ENCODE measurements around the gene OXLD1. TPM values are rescaled to one million over a fixed set of nuclear protein-coding genes. Genes with fewer than 3 reads are reported as not detected.
A peak's percentile ranks its signal among the peaks of the same experiment; 100 is the strongest.

The OXLD1 gene
- total and polyA plus RNA-seq, 10 of the 15 experiments (the other 5 are each of a cell fraction or from before 2014, with no cell fraction given), result 4.6 to 89.5 (median 39.8) TPM

GRCh38 chr17:81636505-81637288 is 29.7 kb downstream of the OXLD1 start, which contains the start of the genes NPLOC4 and TSPAN10 (continued):
- TF ChIP-seq LARP7 (IDR thresholded peaks at IDR 0.05) (peak; percentile 100), MYC (IDR thresholded peaks at IDR 0.05; ENCODE audit: insufficient read depth, insufficient read length, insufficient replicate concordance, low read length, severe bottlenecking) (no peak), RFX5 (IDR thresholded peaks at IDR 0.05; ENCODE audit: low read depth, low read length) (no peak; the same call in 1 of the 2 replicates), KAT2A (conservative IDR thresholded peaks at IDR 0.05; ENCODE audit: control insufficient read depth, low read depth, low read length) (no peak), RAD21 (IDR thresholded peaks at IDR 0.05; ENCODE audit: insufficient read depth, low read depth, low read length) (0 out of 2 replicates have a peak, but pooled peaks have one; percentile 10), BCL11A (IDR thresholded peaks at IDR 0.05; ENCODE audit: low read depth, low read length) (no peak), GABPA (IDR thresholded peaks at IDR 0.05; ENCODE audit: low read depth) (peak; percentile 82), HCFC1 (IDR thresholded peaks at IDR 0.05; ENCODE audit: low read length) (peak; percentile 81)

- in situ Hi-C loops (cut with MboI) (no loop called here), intact Hi-C loops (cut with micrococcal nuclease; ENCODE audit: unreplicated experiment) (loop anchor here (2.0 kb wide), 1 partner anchor 31 kb away; the partner anchor contains the start of genes CCDC137 and OXLD1)
- ChIA-PET RAD21 (ENCODE audit: unreplicated experiment) (no interaction called here), CTCF (no interaction called here), SMC1A (ENCODE audit: uncharacterized antibody, unreplicated experiment) (no interaction called here), POLR2A (interaction anchor here (0.6 to 0.7 kb wide), 2 partner anchors 178 to 295 kb away, joined by 3 to 4 read pairs; no protein-coding TSS in a partner anchor)
- TF ChIP-seq RFX5 (IDR thresholded peaks at IDR 0.05; ENCODE audit: low read depth, low read length) (peak; percentile 78), CREB1 (IDR thresholded peaks at IDR 0.05; ENCODE audit: low read depth) (0 out of 2 replicates have a peak, but pooled peaks have one; percentile 36), TAF1 (IDR thresholded peaks at IDR 0.05; ENCODE audit: borderline replicate concordance, low read depth, low read length) (no peak)
- H3K27ac ChIP-seq (ENCODE audit: control insufficient read depth, insufficient read depth), result peak overlapping the region; percentile 80
- peak overlapping the region; percentile 90 for H3K9ac ChIP-seq (ENCODE audit: control insufficient read depth, insufficient read depth, low read length)
- peaks cover 4% of the 10 kb centered on the region for H3K4me1 ChIP-seq (ENCODE audit: control insufficient read depth, insufficient read depth, low read length)
- no peaks in the 10 kb centered on the region for H3K9me3 ChIP-seq (replicated peaks; ENCODE audit: control insufficient read depth, insufficient read depth, low read length)
- H3K79me2 ChIP-seq (ENCODE audit: control insufficient read depth, insufficient read depth, low read length), result peaks cover 36% of the 10 kb centered on the region
- 44% methylated on average over 18 of the region's 18 CpGs for WGBS (ENCODE audit: insufficient coverage, insufficient replicate concordance, low lambda C conversion rate, missing lambda C conversion rate)
- no TSS peak for BruUV-seq (replicated peaks)
- ATAC-seq (peak; percentile 52), DNase-seq (ENCODE audit: low read depth, low spot score) (no peak), FAIRE-seq (no peak)
- no peaks in the 10 kb centered on the region for H3K27me3 ChIP-seq (replicated peaks in 1 of 2; ENCODE audit: control insufficient read depth in 2 of 2, insufficient read depth in 2 of 2, low read length in 1 of 2)
- H2AFZ ChIP-seq (ENCODE audit: control insufficient read depth, low read depth, low read length), result no peak overlapping the region
- no peaks in the 10 kb centered on the region for H4K20me1 ChIP-seq (ENCODE audit: control insufficient read depth, insufficient read depth)
- H3K36me3 ChIP-seq (ENCODE audit: control insufficient read depth in 2 of 2, insufficient read depth in 2 of 2, low read length in 1 of 2), result no peaks in the 10 kb centered on the region
- peak overlapping the region; percentile 61 for H3K4me2 ChIP-seq (ENCODE audit: control insufficient read depth, insufficient read depth)
- H3K4me3 ChIP-seq, result peak overlapping the region; percentile 90
Measured at GRCh38 chr17:81635973-81636504, 30.4 kb downstream of the OXLD1 start.

All from GM12878 (cell line).